EL (cell line): ENCODE measurements around the gene CAB39L.
"Not testable (repeated sequence)": the region's sequence is repeated elsewhere in the genome, so short reads cannot be mapped to it uniquely, and the experiment has no call there.

Experiments
- DNase-seq: peaks from one replicate; pipeline ENCODE4 v3.0.0-alpha.2; 2016

Gene CAB39L

GRCh38 chr13:49342454-49342853 is 101.4 kb downstream of the CAB39L start:
- no peak for DNase-seq

- no peak for DNase-seq
These were observed 101.9 kb downstream of the CAB39L start for GRCh38 chr13:49341941-49342340.

- no peak for DNase-seq
These were observed 102.3 kb downstream of the CAB39L start for GRCh38 chr13:49341517-49341916.

GRCh38 chr13:49340161-49340560 is 103.7 kb downstream of the CAB39L start:
- DNase-seq: no peak

- DNase-seq: no peak
These were observed 107.2 kb downstream of the CAB39L start for GRCh38 chr13:49336655-49337054.

- no peak for DNase-seq
These were observed 113.4 kb downstream of the CAB39L start for GRCh38 chr13:49330546-49330864.

GRCh38 chr13:49329831-49330545 is 113.9 kb downstream of the CAB39L start:
- DNase-seq: no peak

- DNase-seq: not testable (repeated sequence)
These were observed 116.7 kb downstream of the CAB39L start for GRCh38 chr13:49327145-49327544.

- no peak for DNase-seq
These were observed 117.5 kb downstream of the CAB39L start for GRCh38 chr13:49326222-49326917.

- DNase-seq: no peak
These were observed 120.5 kb downstream of the CAB39L start for GRCh38 chr13:49323344-49323743.

GRCh38 chr13:49322702-49323101 is 121.2 kb downstream of the CAB39L start:
- no peak for DNase-seq

GRCh38 chr13:49320975-49321374 is 122.9 kb downstream of the CAB39L start:
- DNase-seq: no peak

- DNase-seq: no peak
These were observed 123.9 kb downstream of the CAB39L start for GRCh38 chr13:49319951-49320350.

GRCh38 chr13:49319551-49319950 is 124.3 kb downstream of the CAB39L start:
- DNase-seq: no peak

- DNase-seq: no peak
These were observed 127.9 kb downstream of the CAB39L start for GRCh38 chr13:49315756-49316482.

GRCh38 chr13:49315036-49315565 is 128.8 kb downstream of the CAB39L start:
- DNase-seq: peak; percentile 45

- DNase-seq: no peak
These were observed 129.5 kb downstream of the CAB39L start for GRCh38 chr13:49314344-49314882.

GRCh38 chr13:49311816-49312215 is 132.0 kb downstream of the CAB39L start:
- no peak for DNase-seq

GRCh38 chr13:49310251-49310650 is 133.6 kb downstream of the CAB39L start:
- DNase-seq: no peak

- no peak for DNase-seq
These were observed 134.9 kb downstream of the CAB39L start for GRCh38 chr13:49308921-49309408.

GRCh38 chr13:49308097-49308875 is 135.6 kb downstream of the CAB39L start:
- DNase-seq: no peak

- no peak for DNase-seq
These were observed 136.5 kb downstream of the CAB39L start for GRCh38 chr13:49307365-49307764.
